ENCODE measurements around the gene PLA2G2C. TPM values are rescaled to one million over a fixed set of nuclear protein-coding genes. Genes with fewer than 3 reads are reported as not detected.

PLA2G2C gene
- total and polyA plus RNA-seq, 2 of the 8 experiments (the other 6 are each of a cell fraction or from before 2014, with no cell fraction given) = not detected

GRCh38 chr1:20151906-20152598, 34.3 kb downstream of the PLA2G2C start:
- H3K4me2 ChIP-seq (ENCODE audit: insufficient read depth in 1 of 2, low read depth in 2 of 2, low read length in 2 of 2) = peak overlapping the region; percentile 0 to 63; a peak in 3 of 4 replicates
- H3K23me2 ChIP-seq (ENCODE audit: low read depth, low read length) = no peaks in the 10 kb centered on the region
- H3K4me1 ChIP-seq (replicated peaks in 1 of 4; ENCODE audit: control insufficient read depth in 3 of 4, insufficient read depth in 4 of 4, low read length in 3 of 4) = peaks cover 0 to 11% (median 5%) of the 10 kb centered on the region in 4 experiments; a peak in 6 of 7 replicates
- no peak overlapping the region for H2BK120ac ChIP-seq (replicated peaks; ENCODE audit: low read depth, low read length)
- no peak overlapping the region for H3K14ac ChIP-seq (ENCODE audit: insufficient read length)
- no peaks in the 10 kb centered on the region for H3K79me2 ChIP-seq (ENCODE audit: control insufficient read depth in 1 of 2, insufficient read depth in 2 of 2, low read length in 2 of 2)
- H4K8ac ChIP-seq (ENCODE audit: extremely low read depth, insufficient read depth, low read length) = peak overlapping the region; percentile 77; the same call in 1 of the 2 replicates
- no peak overlapping the region for H2BK20ac ChIP-seq (ENCODE audit: low read length)
- POLR2A ChIA-PET (ENCODE audit: partially characterized antibody) = interaction anchor here (0.9 to 1.4 kb wide), 5 partner anchors 38 to 234 kb away, joined by 3 to 4 read pairs (median 3); no protein-coding TSS in a partner anchor
- no peak overlapping the region for H3K56ac ChIP-seq (replicated peaks; ENCODE audit: insufficient read length, low read depth, low read length)
- 24% methylated on average over 20 of the region's 29 CpGs; no CpG with 5 or more reads in 1 of the 2 experiments for WGBS, 2 experiments (ENCODE audit: extremely low coverage in 1 of 2, insufficient coverage in 1 of 2, insufficient read length in 1 of 2, insufficient replicate concordance in 2 of 2, low coverage in 1 of 2, low lambda C conversion rate in 2 of 2, missing lambda C conversion rate in 1 of 2)
- H2BK15ac ChIP-seq (ENCODE audit: low read length) = peak overlapping the region; percentile 100; the same call in 1 of the 2 replicates
- no peaks in the 10 kb centered on the region for H3K27me3 ChIP-seq (replicated peaks in 1 of 4; ENCODE audit: control insufficient read depth in 3 of 4, extremely low read depth in 1 of 4, insufficient read depth in 3 of 4, low read length in 3 of 4)
- H3K27ac ChIP-seq (ENCODE audit: low read depth, low read length) = no peak overlapping the region
- H2BK12ac ChIP-seq (ENCODE audit: low read depth, low read length) = 0 out of 2 replicates have a peak overlapping the region, but pooled peaks have one; percentile 39
- H2AFZ ChIP-seq (ENCODE audit: low read length) = peak overlapping the region; percentile 72
- CTCF ChIA-PET (ENCODE audit: partially characterized antibody) = interaction anchor here (0.6 to 13.5 kb wide), 51 partner anchors 9 to 382 kb away, joined by 3 to 127 read pairs (median 4); partner anchors contain the start of genes PLA2G2A and PLA2G2E
- H4K5ac ChIP-seq (ENCODE audit: insufficient read length, low read depth, low read length) = peak overlapping the region; percentile 74
- no peak overlapping the region; the same call in 1 of the 2 replicates for H2BK5ac ChIP-seq (ENCODE audit: low read depth, low read length)
- DNase-seq (ENCODE audit: low read depth in 1 of 2, low spot score in 2 of 2) (peak; percentile 61 to 95), FAIRE-seq (no peak)
- H2AK5ac ChIP-seq (ENCODE audit: low read depth, low read length) = no peak overlapping the region
- H3K79me1 ChIP-seq (ENCODE audit: low read depth, low read length) = no peaks in the 10 kb centered on the region
- no peak overlapping the region for H3K4ac ChIP-seq (replicated peaks; ENCODE audit: insufficient read length, low read depth, low read length)
- H4K91ac ChIP-seq (replicated peaks; ENCODE audit: insufficient read length, low read length) = peak overlapping the region; percentile 89
- no peaks in the 10 kb centered on the region for H4K20me1 ChIP-seq (replicated peaks in 1 of 2; ENCODE audit: control insufficient read depth in 1 of 2, insufficient read depth in 2 of 2, low read length in 2 of 2)
- no peaks in the 10 kb centered on the region for H3K9me3 ChIP-seq (ENCODE audit: insufficient read depth in 2 of 2, low read depth in 1 of 2, low read length in 1 of 2)
- H3K4me3 ChIP-seq (ENCODE audit: extremely low read depth in 1 of 4, insufficient read depth in 2 of 4, low read depth in 3 of 4, low read length in 4 of 4) = peak overlapping the region in 3 of 4 experiments; percentile 34 to 50 (median 38); a peak in 4 of 8 replicates
- no peak overlapping the region for H3K23ac ChIP-seq (ENCODE audit: insufficient read length)
- no peak overlapping the region for H3K9ac ChIP-seq (replicated peaks in 1 of 4; ENCODE audit: extremely low read depth in 1 of 4, low read depth in 3 of 4, low read length in 3 of 4)
- no peaks in the 10 kb centered on the region for H3K36me3 ChIP-seq (ENCODE audit: control insufficient read depth in 2 of 4, insufficient read depth in 4 of 4, low read length in 3 of 4)
- no peak overlapping the region for H3K18ac ChIP-seq (ENCODE audit: extremely low read depth, low read length)
- TF ChIP-seq YY1 (IDR thresholded peaks at IDR 0.05; ENCODE audit: low read depth, low read length) (0 out of 2 replicates have a peak, but pooled peaks have one; percentile 51), JUN (IDR thresholded peaks at IDR 0.05; ENCODE audit: low read depth, low read length) (no peak), EZH2 (IDR thresholded peaks at IDR 0.05; ENCODE audit: low read depth, low read length, severe bottlenecking) (no peak), GABPA (IDR thresholded peaks at IDR 0.05; ENCODE audit: borderline replicate concordance, insufficient read depth, low read length) (no peak), MAX (IDR thresholded peaks at IDR 0.05) (no peak), KDM4A (IDR thresholded peaks at IDR 0.05; ENCODE audit: low read depth, low read length, severe bottlenecking) (peak; percentile 40), RAD21 (IDR thresholded peaks at IDR 0.05 in 1 of 2, conservative IDR thresholded peaks at IDR 0.05 in 1 of 2; ENCODE audit: low read depth in 2 of 2, low read length in 2 of 2) (peak; percentile 96 to 97), CTCF (IDR thresholded peaks at IDR 0.05; ENCODE audit: control extremely low read depth in 1 of 3, insufficient read depth in 1 of 3, low read depth in 1 of 3, low read length in 3 of 3) (peak; percentile 89 to 92 (median 90))

All from H1 (cell line).